Transverse colon (tissue), 4 donors: Measurements from ENCODE around the gene XRRA1.

Experiments used
- CTCF ChIP-seq, 5 experiments: fragments of 200-600 bp in 3 of 5; fragments of 450-650 bp in 2 of 5; sonication (generic) in 3 of 5; IDR thresholded peaks; 1 replicate in 2 of 5; 2 replicates in 3 of 5; pipeline ENCODE4 v1.5.1; 2016 to 2017; ENCODE audit warnings: antibody characterized with exemption in 5 of 5, inconsistent platforms in 3 of 5, mild to moderate bottlenecking in 2 of 5, moderate library complexity in 1 of 5
- EP300 ChIP-seq: sonication (generic); formaldehyde crosslinking; IDR thresholded peaks from one replicate; pipeline ENCODE4 v1.6.1; 2017; ENCODE audit warnings: antibody characterized with exemption, low read depth
- POLR2A ChIP-seq: fragments of 450-650 bp; IDR thresholded peaks from one replicate; pipeline ENCODE4 v1.6.1; 2016; ENCODE audit warnings: antibody characterized with exemption, mild to moderate bottlenecking, moderate library complexity
- POLR2AphosphoS5 ChIP-seq, 3 donors: sonication (generic); formaldehyde crosslinking; IDR thresholded peaks; one replicate each; pipeline ENCODE4 v1.6.1; 2016; ENCODE audit warnings: antibody characterized with exemption in 3 of 3

GRCh38 chr11:74847395-74847794 lies 101.5 kb downstream of the XRRA1 start:
- TF ChIP-seq POLR2AphosphoS5 (IDR thresholded peaks at IDR 0.05) (no peak), CTCF (IDR thresholded peaks at IDR 0.05) (no peak), POLR2A (no peak), EP300 (no peak)
